GM23248 (cell line): ENCODE results near the gene PLEKHG1. TPM values are rescaled to one million over a fixed set of nuclear protein-coding genes. Genes with fewer than 3 reads are reported as not detected.

Experiments
- DNase-seq: peaks from one replicate; pipeline ENCODE4 v3.0.0-alpha.2; 2015
- H2AFZ ChIP-seq: fragments of 200-600 bp; sonication (generic); 2 replicates; pipeline ENCODE4 v1.6.1; 2016; ENCODE audit warnings: antibody characterized with exemption
- H3F3A ChIP-seq: fragments of 200-600 bp; sonication (generic); 2 replicates; pipeline ENCODE4 v1.6.1; 2016; ENCODE audit warnings: mild to moderate bottlenecking, antibody characterized with exemption, mixed run types; ENCODE audit not compliant: insufficient read depth
- H3K27ac ChIP-seq: fragments of 200-600 bp; sonication (generic); 2 replicates; pipeline ENCODE4 v1.5.1; 2016; ENCODE audit warnings: mild to moderate bottlenecking
- H3K27me3 ChIP-seq: fragments of 200-600 bp; sonication (generic); replicated peaks from 2 replicates; pipeline ENCODE4 v1.6.1; 2016; ENCODE audit warnings: mild to moderate bottlenecking; ENCODE audit not compliant: insufficient read depth
- H3K36me3 ChIP-seq: fragments of 200-600 bp; sonication (generic); 2 replicates; pipeline ENCODE4 v1.6.1; 2016; ENCODE audit warnings: low read depth, mild to moderate bottlenecking
- H3K4me1 ChIP-seq: fragments of 200-600 bp; sonication (generic); 2 replicates; pipeline ENCODE4 v1.6.1; 2016; ENCODE audit warnings: mild to moderate bottlenecking; ENCODE audit not compliant: insufficient read depth
- H3K4me2 ChIP-seq: fragments of 200-600 bp; sonication (generic); one replicate; pipeline ENCODE4 v1.6.1; 2016; ENCODE audit warnings: mild to moderate bottlenecking; ENCODE audit not compliant: unreplicated experiment
- H3K4me3 ChIP-seq: fragments of 200-600 bp; sonication (generic); 2 replicates; pipeline ENCODE4 v1.5.1; 2016; ENCODE audit warnings: mild to moderate bottlenecking
- H3K79me2 ChIP-seq: fragments of 200-600 bp; sonication (generic); 2 replicates; pipeline ENCODE4 v1.6.1; 2016; ENCODE audit warnings: mild to moderate bottlenecking; ENCODE audit not compliant: insufficient read depth
- H3K9ac ChIP-seq: fragments of 200-600 bp; sonication (generic); 2 replicates; pipeline ENCODE4 v1.6.1; 2016; ENCODE audit warnings: mild to moderate bottlenecking
- H3K9me2 ChIP-seq: fragments of 200-600 bp; sonication (generic); 2 replicates; pipeline ENCODE4 v1.6.1; 2016; ENCODE audit warnings: mixed run types, mild to moderate bottlenecking, moderate library complexity; ENCODE audit not compliant: insufficient read depth
- H3K9me3 ChIP-seq: fragments of 200-600 bp; sonication (generic); one replicate; pipeline ENCODE4 v1.6.1; 2017; ENCODE audit warnings: low read depth
- H4K20me1 ChIP-seq: fragments of 200-600 bp; sonication (generic); 2 replicates; pipeline ENCODE4 v1.6.0; 2016; ENCODE audit not compliant: insufficient read depth
- EZH2 ChIP-seq: fragments of 200-600 bp; sonication (generic); IDR thresholded peaks from 2 replicates; pipeline ENCODE4 v1.6.1; 2018; ENCODE audit warnings: antibody characterized with exemption, mild to moderate bottlenecking; ENCODE audit not compliant: insufficient read depth, poor library complexity, severe bottlenecking
- EZH2phosphoT487 ChIP-seq: fragments of 200-600 bp; sonication (generic); IDR thresholded peaks from 2 replicates; pipeline ENCODE4 v1.6.1; 2018; ENCODE audit warnings: antibody characterized with exemption, moderate library complexity, mild to moderate bottlenecking, low read depth; ENCODE audit not compliant: insufficient read depth
- WGBS, 2 experiments: methylation state at CpG; one replicate each; pipeline ENCODE4 v1.1.6; 2015 to 2017; ENCODE audit warnings: low lambda C conversion rate in 2 of 2, low coverage in 1 of 2; ENCODE audit errors: missing lambda C conversion rate in 2 of 2; 5-methylcytosine and 5-hydroxymethylcytosine counted together
- in situ Hi-C: fragments of 300-500 bp; cut with MboI; formaldehyde crosslinking; loops from 2 replicates; pipeline ENCODE4 v1.15.0; 2020
- polyA plus RNA-seq: library from polyadenylated mRNA; unstranded; fragments of >200 nt; fragmentation: Nextera tagmentation; extraction: Ambion mirVana; gene quantifications from 2 replicates; pipeline ENCODE4 v1.2.1, GENCODE V29; 2016
- total RNA-seq: library from RNA; depleted of rRNA; stranded (reverse); fragments of >200 nt; shearing (Covaris generic); gene quantifications from 2 replicates; pipeline ENCODE4 v1.2.3, GENCODE V29; 2014

The PLEKHG1 gene
- total and polyA plus RNA-seq, 2 experiments from 2014 or later, result 0.11 to 0.51 TPM

DNA sequence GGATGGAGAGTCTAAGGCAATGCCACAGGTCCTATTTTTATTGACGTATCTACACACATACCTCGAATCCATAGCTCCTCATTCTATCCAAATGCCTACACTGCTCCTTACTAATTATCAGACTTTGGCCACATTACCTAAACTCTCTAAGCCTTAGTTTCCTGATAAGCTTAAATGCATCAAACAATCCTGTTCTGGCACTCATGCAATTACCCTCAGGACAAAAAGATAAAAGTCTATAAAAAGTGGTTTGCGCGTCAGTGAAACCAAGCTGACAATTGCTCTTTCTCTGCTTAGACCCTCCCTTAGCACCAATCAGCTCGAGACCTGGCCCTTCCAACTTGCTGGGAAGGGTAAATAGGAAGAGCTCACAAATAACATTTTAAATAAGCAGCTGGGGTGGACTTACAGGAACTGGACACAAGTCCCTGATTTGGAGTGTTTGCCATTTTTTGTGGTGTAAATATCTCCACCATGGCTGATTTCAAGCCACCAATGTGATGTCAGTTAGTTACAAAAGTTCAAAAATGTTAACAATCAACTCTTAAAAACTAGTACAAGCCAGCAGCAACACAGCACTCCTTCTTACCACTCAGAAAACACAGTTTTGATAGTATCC is 7.2 kb upstream of the PLEKHG1 start:
- H3K4me1 ChIP-seq, result no peaks in the 10 kb centered on the region
- H3K4me3 ChIP-seq, result no peak overlapping the region
- H3K4me2 ChIP-seq, result no peak overlapping the region
- no peak overlapping the region for H2AFZ ChIP-seq
- H3K9me2 ChIP-seq, result no peaks in the 10 kb centered on the region
- H3K79me2 ChIP-seq, result no peaks in the 10 kb centered on the region
- H3K9ac ChIP-seq, result no peak overlapping the region
- H3K27ac ChIP-seq, result no peak overlapping the region
- H3K9me3 ChIP-seq, result no peaks in the 10 kb centered on the region
- H3K27me3 ChIP-seq, result peaks cover 47% of the 10 kb centered on the region
- H3K36me3 ChIP-seq, result no peaks in the 10 kb centered on the region
- in situ Hi-C loops, result no loop called here
- no peak for TF ChIP-seq EZH2
- TF ChIP-seq EZH2phosphoT487, result no peak
- no peak for DNase-seq
- WGBS, 2 experiments, result 69 to 73% methylated on average over 5 of the region's 5 CpGs
- H4K20me1 ChIP-seq, result no peaks in the 10 kb centered on the region
- H3F3A ChIP-seq, result no peaks in the 10 kb centered on the region

- TF ChIP-seq EZH2 (no peak), EZH2phosphoT487 (no peak)
- in situ Hi-C loops, result no loop called here
- no peak overlapping the region for H3K4me2 ChIP-seq
Measured at GRCh38 chr6:150593119-150593518, 6.6 kb upstream of the PLEKHG1 start.

GRCh38 chr6:150596439-150596838 is 3.2 kb upstream of the PLEKHG1 start:
- Histone ChIP-seq H3K4me1 (no peaks in the 10 kb centered on the region), H3K36me3 (no peaks in the 10 kb centered on the region), H3K27me3 (peaks cover 51% of the 10 kb centered on the region), H3K9me3 (no peaks in the 10 kb centered on the region), H2AFZ (no peak overlapping the region), H3K9me2 (no peaks in the 10 kb centered on the region), H3K9ac (no peak overlapping the region), H3F3A (no peaks in the 10 kb centered on the region), H3K27ac (no peak overlapping the region), H3K79me2 (no peaks in the 10 kb centered on the region), H3K4me3 (no peak overlapping the region), H3K4me2 (no peak overlapping the region), H4K20me1 (no peaks in the 10 kb centered on the region)
- no peak for DNase-seq
- no peak for TF ChIP-seq EZH2
- TF ChIP-seq EZH2phosphoT487, result no peak
- 82% methylated on average over 7 of the region's 7 CpGs for WGBS, 2 experiments
- in situ Hi-C loops, result no loop called here

More at GRCh38 chr6:150593119-150593518, 6.6 kb upstream of the PLEKHG1 start:
- no peaks in the 10 kb centered on the region for H3K36me3 ChIP-seq
- no peaks in the 10 kb centered on the region for H4K20me1 ChIP-seq
- H3K27me3 ChIP-seq, result peaks cover 50% of the 10 kb centered on the region
- no peak overlapping the region for H3K27ac ChIP-seq
- 34 to 55% methylated on average over 4 of the region's 4 CpGs for WGBS, 2 experiments
- DNase-seq, result no peak
- H3K9ac ChIP-seq, result no peak overlapping the region
- H3K4me3 ChIP-seq, result no peak overlapping the region
- H3K9me3 ChIP-seq, result no peaks in the 10 kb centered on the region
- no peaks in the 10 kb centered on the region for H3K9me2 ChIP-seq
- H3K79me2 ChIP-seq, result no peaks in the 10 kb centered on the region
- no peak overlapping the region for H2AFZ ChIP-seq
- no peaks in the 10 kb centered on the region for H3F3A ChIP-seq
- H3K4me1 ChIP-seq, result no peaks in the 10 kb centered on the region

DNA sequence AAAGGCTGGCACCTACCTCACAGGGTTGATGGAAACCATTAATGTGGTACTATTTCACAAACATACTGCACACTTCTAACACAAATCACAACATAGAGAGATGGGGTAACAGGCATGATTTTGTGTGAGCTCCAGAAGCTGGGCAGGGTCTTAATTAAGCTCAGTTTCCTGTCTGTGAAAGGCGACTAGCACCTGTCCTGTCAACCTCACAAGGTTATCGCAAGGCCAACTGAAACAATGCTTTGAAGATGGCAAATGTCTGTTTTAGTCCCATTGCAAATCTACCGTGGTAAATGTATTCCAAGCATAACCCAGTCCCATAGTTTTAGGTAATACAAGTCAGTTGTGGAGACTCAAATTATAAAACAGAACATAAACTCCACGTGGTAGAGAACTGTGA is 1.3 kb upstream of the PLEKHG1 start:
- no peaks in the 10 kb centered on the region for H3K79me2 ChIP-seq
- H3K9ac ChIP-seq, result no peak overlapping the region
- H3K4me2 ChIP-seq, result no peak overlapping the region
- DNase-seq, result no peak
- no peaks in the 10 kb centered on the region for H3K9me3 ChIP-seq
- no peaks in the 10 kb centered on the region for H3K36me3 ChIP-seq
- in situ Hi-C loops, result no loop called here
- H2AFZ ChIP-seq, result no peak overlapping the region
- TF ChIP-seq EZH2, result no peak
- no peak for TF ChIP-seq EZH2phosphoT487
- no peaks in the 10 kb centered on the region for H3K9me2 ChIP-seq
- no peaks in the 10 kb centered on the region for H3K4me1 ChIP-seq
- H3K4me3 ChIP-seq, result no peak overlapping the region
- H4K20me1 ChIP-seq, result no peaks in the 10 kb centered on the region
- no peak overlapping the region for H3K27ac ChIP-seq
- H3K27me3 ChIP-seq, result peaks cover 56% of the 10 kb centered on the region
- no peaks in the 10 kb centered on the region for H3F3A ChIP-seq
- 79 to 86% methylated on average over 4 of the region's 4 CpGs for WGBS, 2 experiments

DNA sequence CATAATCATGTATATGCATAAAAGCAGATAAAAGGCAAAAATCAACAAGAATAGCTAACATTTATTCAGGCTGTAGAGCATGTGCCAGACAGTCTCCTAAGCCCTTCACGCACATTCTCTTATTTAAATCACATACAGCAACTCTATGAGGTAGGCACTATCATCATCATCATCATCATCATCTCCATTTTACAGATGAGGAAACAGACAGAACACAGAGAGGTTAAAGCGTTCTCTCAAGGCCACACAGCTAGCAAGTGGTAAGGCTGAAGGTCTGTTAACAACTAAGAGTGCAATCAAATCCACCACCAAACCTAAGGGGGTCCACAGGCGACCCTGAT is 857 bp upstream of the PLEKHG1 start:
- Histone ChIP-seq H3K4me3 (no peak overlapping the region), H3K9me2 (no peaks in the 10 kb centered on the region), H3K27me3 (peaks cover 61% of the 10 kb centered on the region), H3K4me1 (no peaks in the 10 kb centered on the region), H3K4me2 (no peak overlapping the region), H3F3A (no peaks in the 10 kb centered on the region), H3K79me2 (no peaks in the 10 kb centered on the region), H3K36me3 (no peaks in the 10 kb centered on the region), H2AFZ (no peak overlapping the region), H3K9me3 (no peaks in the 10 kb centered on the region), H4K20me1 (no peaks in the 10 kb centered on the region), H3K27ac (no peak overlapping the region), H3K9ac (no peak overlapping the region)
- no peak for DNase-seq
- in situ Hi-C loops, result no loop called here
- TF ChIP-seq EZH2phosphoT487 (no peak), EZH2 (no peak)
- WGBS, 2 experiments, result 81 to 84% methylated on average over 3 of the region's 3 CpGs
